ENCODE results near the gene TSTD2.

- TF ChIP-seq CTCF (conservative IDR thresholded peaks at IDR 0.05; ENCODE audit: low read depth, low read length): no peak
- no peak for TF ChIP-seq EZH2 (IDR thresholded peaks at IDR 0.05; ENCODE audit: borderline replicate concordance, low read depth, low read length, poor library complexity, severe bottlenecking)
Measured at GRCh38 chr9:97635026-97635425, 1.9 kb upstream of the TSTD2 start.

All from A673 (cell line).